MV-4-11 (cell line): ENCODE results near the gene SLC35G4.
"Not testable (repeated sequence)": the region's sequence is repeated elsewhere in the genome, so short reads cannot be mapped to it uniquely, and the experiment has no call there.

Experiments
- DNase-seq: peaks from one replicate; lab custom pipeline; 2025; lab: John Stamatoyannopoulos, UW

Gene SLC35G4

GRCh38 chr18:11613611-11614010 lies 4.2 kb downstream of the SLC35G4 start:
- not testable (repeated sequence) for DNase-seq

- DNase-seq, result not testable (repeated sequence)
Measured at GRCh38 chr18:11614042-11614441, 4.6 kb downstream of the SLC35G4 start.

- not testable (repeated sequence) for DNase-seq
Measured at GRCh38 chr18:11614981-11615380, 5.6 kb downstream of the SLC35G4 start.

GRCh38 chr18:11647310-11647709 lies 37.9 kb downstream of the SLC35G4 start:
- DNase-seq, result not testable (repeated sequence)

- not testable (repeated sequence) for DNase-seq
Measured at GRCh38 chr18:11647804-11648203, 38.4 kb downstream of the SLC35G4 start.

- no peak for DNase-seq
Measured at GRCh38 chr18:11649839-11650238, 40.4 kb downstream of the SLC35G4 start.

- no peak for DNase-seq
Measured at GRCh38 chr18:11651899-11652298, 42.5 kb downstream of the SLC35G4 start.

GRCh38 chr18:11653521-11653920 lies 44.1 kb downstream of the SLC35G4 start:
- no peak for DNase-seq

- no peak for DNase-seq
Measured at GRCh38 chr18:11654736-11655605, 45.6 kb downstream of the SLC35G4 start.

GRCh38 chr18:11655606-11655932 lies 46.2 kb downstream of the SLC35G4 start:
- DNase-seq, result no peak

GRCh38 chr18:11657152-11657551 lies 47.8 kb downstream of the SLC35G4 start:
- DNase-seq, result no peak

- no peak for DNase-seq
Measured at GRCh38 chr18:11657554-11657953, 48.2 kb downstream of the SLC35G4 start.

GRCh38 chr18:11658019-11658418 lies 48.6 kb downstream of the SLC35G4 start:
- DNase-seq, result no peak

- no peak for DNase-seq
Measured at GRCh38 chr18:11658989-11659388, 49.6 kb downstream of the SLC35G4 start.
